Astrocyte of the spinal cord (primary cell): Measurements from ENCODE around the gene XRCC3.

Experiments
- DNase-seq: peaks from one replicate; pipeline ENCODE4 v3.0.0; 2011; ENCODE audit warnings: low read depth, low spot score
- H3K4me3 ChIP-seq: 2 replicates; pipeline ENCODE4 v1.5.1; 2011; ENCODE audit warnings: low read depth, mild to moderate bottlenecking, low read length, moderate library complexity
- CTCF ChIP-seq: IDR thresholded peaks from 2 replicates; pipeline ENCODE4 v1.5.1; 2012; ENCODE audit warnings: low read depth, mild to moderate bottlenecking, low read length, inconsistent platforms
- in situ Hi-C: cut with HindIII; loops from 2 replicates; pipeline ENCODE4 v1.10.0; 2017; ENCODE audit warnings: low sequenced_read_pairs

XRCC3 gene

GRCh38 chr14:103652806-103653205 lies 62.4 kb downstream of the XRCC3 start:
- in situ Hi-C loops = no loop called here
- DNase-seq = no peak
- H3K4me3 ChIP-seq = no peak overlapping the region
- no peak for TF ChIP-seq CTCF

GRCh38 chr14:103651585-103651984 lies 63.7 kb downstream of the XRCC3 start:
- DNase-seq = no peak
- H3K4me3 ChIP-seq = no peak overlapping the region
- in situ Hi-C loops = no loop called here
- TF ChIP-seq CTCF = no peak

GRCh38 chr14:103650213-103650612 lies 65.0 kb downstream of the XRCC3 start:
- TF ChIP-seq CTCF = no peak
- H3K4me3 ChIP-seq = no peak overlapping the region
- no peak for DNase-seq
- in situ Hi-C loops = no loop called here

- no peak overlapping the region for H3K4me3 ChIP-seq
- in situ Hi-C loops = no loop called here
- DNase-seq = no peak
- TF ChIP-seq CTCF = no peak
Measured at GRCh38 chr14:103649001-103649400, 66.2 kb downstream of the XRCC3 start.
